Fibroblast of the aortic adventitia (primary cell): ENCODE data around the gene TBC1D2B. TPM values are rescaled to one million over a fixed set of nuclear protein-coding genes. Genes with fewer than 3 reads are reported as not detected.
"Not testable (repeated sequence)": the region's sequence is repeated elsewhere in the genome, so short reads cannot be mapped to it uniquely, and the experiment has no call there.

ENCODE experiments used
- DNase-seq: peaks from one replicate; pipeline ENCODE4 v3.0.0-alpha.2; 2010; ENCODE audit warnings: low read depth
- H3K4me3 ChIP-seq: 2 replicates; pipeline ENCODE4 v1.5.1; 2011; ENCODE audit warnings: low read depth, mild to moderate bottlenecking, control low read depth, low read length, moderate library complexity
- total RNA-seq: library from RNA; depleted of rRNA; stranded (reverse); fragments of >200 nt; gene quantifications from 2 replicates; pipeline ENCODE4 v1.2.3, GENCODE V29; 2012; ENCODE audit warnings: low replicate concordance
- TF ChIP-seq, protein P1 (sequence below): IDR thresholded peaks from 2 replicates; pipeline ENCODE4 v1.5.1; 2011; ENCODE audit warnings: mild to moderate bottlenecking, low read length, control low read depth, inconsistent platforms; ENCODE audit not compliant: insufficient read depth

The TBC1D2B gene
- total RNA-seq, 1 donor: 28.9 TPM

DNA sequence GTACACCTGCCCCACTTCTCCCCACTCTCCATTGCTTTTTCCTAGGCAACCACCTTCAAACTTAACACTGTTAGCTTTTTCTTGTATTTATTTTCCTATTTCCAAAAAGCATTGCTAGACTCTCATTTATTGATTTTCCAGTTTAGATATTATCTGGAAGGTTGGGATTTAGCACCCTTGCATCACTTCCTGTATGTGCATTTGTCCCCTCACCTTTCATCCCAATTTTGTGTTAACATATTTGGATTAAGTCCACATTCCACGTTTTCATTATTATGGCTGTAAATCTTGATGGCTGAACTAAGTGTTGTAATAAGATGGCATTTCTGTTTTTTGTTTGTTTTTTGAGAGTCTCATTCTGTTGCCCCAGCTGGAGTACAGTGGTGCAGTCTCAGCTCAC lies 109.7 kb downstream of the TBC1D2B start:
- no peak for DNase-seq
- no peak overlapping the region for H3K4me3 ChIP-seq
- TF ChIP-seq, protein P1, sequence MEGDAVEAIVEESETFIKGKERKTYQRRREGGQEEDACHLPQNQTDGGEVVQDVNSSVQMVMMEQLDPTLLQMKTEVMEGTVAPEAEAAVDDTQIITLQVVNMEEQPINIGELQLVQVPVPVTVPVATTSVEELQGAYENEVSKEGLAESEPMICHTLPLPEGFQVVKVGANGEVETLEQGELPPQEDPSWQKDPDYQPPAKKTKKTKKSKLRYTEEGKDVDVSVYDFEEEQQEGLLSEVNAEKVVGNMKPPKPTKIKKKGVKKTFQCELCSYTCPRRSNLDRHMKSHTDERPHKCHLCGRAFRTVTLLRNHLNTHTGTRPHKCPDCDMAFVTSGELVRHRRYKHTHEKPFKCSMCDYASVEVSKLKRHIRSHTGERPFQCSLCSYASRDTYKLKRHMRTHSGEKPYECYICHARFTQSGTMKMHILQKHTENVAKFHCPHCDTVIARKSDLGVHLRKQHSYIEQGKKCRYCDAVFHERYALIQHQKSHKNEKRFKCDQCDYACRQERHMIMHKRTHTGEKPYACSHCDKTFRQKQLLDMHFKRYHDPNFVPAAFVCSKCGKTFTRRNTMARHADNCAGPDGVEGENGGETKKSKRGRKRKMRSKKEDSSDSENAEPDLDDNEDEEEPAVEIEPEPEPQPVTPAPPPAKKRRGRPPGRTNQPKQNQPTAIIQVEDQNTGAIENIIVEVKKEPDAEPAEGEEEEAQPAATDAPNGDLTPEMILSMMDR: no peak

DNA sequence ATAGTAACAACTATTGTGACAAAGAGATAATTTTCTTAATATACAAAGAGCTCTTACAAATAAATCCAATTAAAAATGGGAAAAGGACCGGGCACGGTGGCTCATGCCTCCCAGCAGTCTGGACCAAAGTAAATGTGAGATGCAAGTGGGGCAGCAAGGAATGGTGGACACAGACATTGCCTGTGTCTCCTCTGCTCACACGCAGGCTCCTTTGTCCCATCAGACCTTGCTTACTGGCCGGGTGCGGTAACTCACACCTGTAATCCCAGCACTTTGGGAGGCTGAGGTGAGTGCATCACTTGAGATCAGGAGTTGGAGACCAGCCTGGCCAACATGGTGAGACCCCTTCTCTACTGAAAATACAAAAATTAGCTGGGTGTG lies 110.3 kb downstream of the TBC1D2B start:
- not testable (repeated sequence) for H3K4me3 ChIP-seq, DNase-seq

DNA sequence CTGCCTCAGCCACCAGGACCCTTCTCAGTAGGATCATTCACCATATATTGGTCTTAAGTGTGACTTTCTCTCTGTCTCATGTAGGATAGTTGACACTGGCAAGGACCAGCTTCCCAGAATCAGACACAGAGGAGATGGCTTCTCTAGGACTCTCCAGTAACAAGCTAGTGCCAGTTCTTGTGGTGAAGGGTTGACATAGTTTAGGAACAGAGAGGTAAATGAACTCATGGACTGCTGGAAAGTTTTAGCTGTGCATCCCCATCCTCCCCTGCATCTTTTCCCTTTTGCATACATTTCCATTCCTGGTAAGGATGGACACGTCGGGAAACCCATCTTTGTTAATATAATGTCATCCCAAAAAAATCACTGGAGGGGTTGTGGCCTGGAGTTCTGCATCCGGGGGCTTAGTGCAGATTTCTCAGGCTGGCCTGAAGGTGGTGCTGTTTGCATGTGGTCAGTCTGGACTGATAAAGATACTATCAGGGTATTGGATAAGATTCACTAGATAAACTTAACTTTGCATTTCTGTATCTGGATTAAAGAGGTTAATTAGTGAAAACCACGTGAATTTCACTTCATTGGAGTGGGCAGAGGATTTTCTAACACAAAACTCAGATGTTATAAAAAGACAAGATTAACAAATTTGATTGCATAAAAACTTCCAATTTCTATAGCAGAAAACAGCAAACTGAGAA lies 110.8 kb downstream of the TBC1D2B start:
- H3K4me3 ChIP-seq: no peak overlapping the region
- TF ChIP-seq, protein P1: peak; percentile 86
- peak; percentile 67 for DNase-seq

DNA sequence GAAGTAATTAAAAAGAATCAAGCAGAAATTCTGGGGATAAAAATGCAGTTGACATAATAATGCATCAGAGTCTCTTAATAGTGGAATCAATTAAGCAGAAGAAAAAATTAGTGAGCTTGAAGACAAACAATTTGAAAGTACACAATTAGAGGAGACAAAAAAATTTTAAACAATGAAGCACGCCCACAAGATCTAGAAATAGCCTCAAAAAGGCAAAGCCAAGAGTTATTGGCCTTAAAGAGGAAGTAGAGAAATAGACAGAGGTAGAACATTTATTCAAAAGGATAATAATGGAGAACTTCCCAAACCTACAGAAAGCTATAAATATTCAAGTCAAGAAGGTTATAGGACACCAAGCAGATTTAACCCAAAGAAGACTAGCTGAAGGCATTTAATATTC lies 113.3 kb downstream of the TBC1D2B start:
- no peak overlapping the region for H3K4me3 ChIP-seq
- no peak for DNase-seq
- TF ChIP-seq, protein P1: no peak

DNA sequence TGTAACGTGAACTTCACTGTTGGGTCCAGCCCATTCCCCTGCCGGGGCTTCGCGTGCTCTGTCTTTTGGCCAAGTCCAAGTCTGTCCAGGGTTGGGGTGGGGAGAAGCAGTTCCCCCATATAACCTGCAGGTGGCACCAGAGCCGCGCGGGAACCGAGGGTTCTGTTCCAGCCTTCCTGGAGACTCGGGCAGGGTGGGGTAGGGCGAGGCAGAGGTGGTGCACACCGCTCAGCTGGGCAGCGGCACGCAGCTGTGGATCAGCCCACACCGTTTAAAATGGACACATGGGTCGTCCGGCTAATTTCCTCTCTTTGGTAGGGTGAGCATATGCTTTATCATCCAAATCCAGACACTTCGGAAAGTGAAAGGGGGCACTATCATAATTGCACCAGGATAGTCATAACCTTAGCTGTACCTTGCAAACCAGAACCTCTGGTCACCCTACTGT lies 118.1 kb downstream of the TBC1D2B start:
- TF ChIP-seq, protein P1: peak; percentile 98
- H3K4me3 ChIP-seq: peak overlapping the region; percentile 51
- peak; percentile 61 for DNase-seq

DNA sequence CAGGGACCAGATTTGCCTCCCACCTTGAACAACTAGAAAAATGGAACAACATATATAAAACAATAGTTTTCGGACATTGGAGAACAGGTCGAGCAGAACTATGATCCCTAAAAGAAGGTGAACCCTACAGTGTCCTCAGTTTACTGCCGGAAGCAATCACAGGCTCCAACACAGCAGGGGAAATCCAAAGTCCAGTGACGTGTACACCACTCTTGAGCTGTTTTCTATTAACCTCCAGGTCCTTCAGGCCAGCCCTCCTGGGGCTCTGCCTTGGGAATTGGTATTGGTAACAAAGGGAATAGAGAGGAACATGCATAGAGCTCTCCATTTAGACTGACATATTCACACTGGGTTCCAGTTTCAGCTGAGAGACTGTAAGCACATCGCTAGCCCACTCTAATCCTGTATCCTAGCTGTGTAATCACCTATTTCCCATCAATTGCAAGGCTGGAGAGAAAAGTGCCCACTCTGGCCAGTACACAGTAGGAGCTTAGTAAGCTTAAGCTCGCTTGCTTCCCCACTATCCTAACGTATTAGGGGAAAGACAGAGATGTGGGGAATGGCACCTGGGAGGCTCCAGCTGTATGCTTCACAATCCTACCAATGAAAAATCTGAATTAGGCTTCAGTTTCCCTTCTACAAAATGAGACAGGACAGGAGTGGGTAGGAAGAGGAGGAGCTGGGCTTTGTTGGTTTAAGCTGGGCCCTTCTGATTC lies 118.6 kb downstream of the TBC1D2B start:
- not testable (repeated sequence) for H3K4me3 ChIP-seq, DNase-seq

DNA sequence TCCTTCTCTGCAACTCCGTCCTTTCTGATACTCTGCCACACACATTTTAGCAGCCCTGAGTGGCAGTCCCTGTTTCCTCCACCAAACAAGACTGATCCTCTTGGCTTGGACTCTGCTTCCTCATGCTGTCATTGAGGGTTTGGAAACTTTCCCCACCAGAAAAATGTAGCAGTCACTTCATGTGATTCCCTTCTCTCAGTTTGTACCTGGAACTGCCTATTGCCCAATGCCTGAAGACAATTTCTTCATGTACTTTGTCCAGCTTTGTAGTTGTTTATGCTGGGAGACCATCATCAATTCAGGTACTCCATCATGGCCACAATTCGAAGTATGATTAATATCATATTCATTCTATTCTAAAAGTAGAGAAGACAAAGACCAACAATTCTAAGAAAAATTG lies 119.5 kb downstream of the TBC1D2B start:
- not testable (repeated sequence) for H3K4me3 ChIP-seq, DNase-seq

DNA sequence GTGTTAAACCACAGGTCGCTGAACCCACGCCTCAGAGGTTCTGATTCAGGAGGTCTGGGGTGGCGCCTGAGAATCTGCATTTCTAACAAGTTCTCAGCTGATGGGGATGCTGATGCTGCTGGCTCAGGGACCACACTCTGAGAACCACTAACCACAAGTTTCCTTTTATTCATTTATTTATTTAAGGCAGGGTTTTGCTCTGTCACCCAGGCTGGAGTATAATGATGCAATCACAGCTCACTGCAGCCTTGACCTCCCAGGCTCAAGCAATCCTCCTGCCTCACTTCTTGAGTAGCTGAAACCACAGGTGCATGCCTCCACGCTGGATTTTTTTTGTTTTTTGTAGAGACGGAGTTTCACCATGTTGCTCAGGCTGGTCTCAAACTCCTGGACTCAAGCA lies 123.6 kb downstream of the TBC1D2B start:
- peak; percentile 34 for DNase-seq
- H3K4me3 ChIP-seq: not testable (repeated sequence)

DNA sequence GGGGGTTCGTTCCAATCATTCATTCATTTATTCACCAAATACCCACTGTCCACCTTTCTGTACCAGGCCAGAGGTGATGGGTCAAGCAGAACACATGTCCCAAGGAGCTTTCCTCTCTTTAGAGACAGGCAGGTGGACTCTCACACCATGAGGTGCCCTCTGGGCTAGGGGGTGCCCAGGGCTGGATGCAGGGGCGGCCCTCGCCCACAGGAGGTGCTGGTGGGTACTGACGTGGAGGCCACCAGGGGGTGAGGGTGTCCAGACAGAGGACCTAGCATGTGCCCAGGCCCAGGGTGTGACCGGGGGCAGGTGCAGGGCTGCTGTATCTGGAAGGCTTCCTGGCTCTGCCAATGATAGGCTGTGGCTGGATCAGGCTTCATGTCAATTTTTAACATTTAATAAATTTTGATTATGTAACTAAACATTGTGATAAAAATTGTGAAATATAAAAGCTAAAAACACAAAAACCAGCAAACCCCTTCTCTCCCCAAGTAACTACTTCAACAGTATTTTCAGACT lies 124.5 kb downstream of the TBC1D2B start:
- H3K4me3 ChIP-seq, DNase-seq: not testable (repeated sequence)

DNA sequence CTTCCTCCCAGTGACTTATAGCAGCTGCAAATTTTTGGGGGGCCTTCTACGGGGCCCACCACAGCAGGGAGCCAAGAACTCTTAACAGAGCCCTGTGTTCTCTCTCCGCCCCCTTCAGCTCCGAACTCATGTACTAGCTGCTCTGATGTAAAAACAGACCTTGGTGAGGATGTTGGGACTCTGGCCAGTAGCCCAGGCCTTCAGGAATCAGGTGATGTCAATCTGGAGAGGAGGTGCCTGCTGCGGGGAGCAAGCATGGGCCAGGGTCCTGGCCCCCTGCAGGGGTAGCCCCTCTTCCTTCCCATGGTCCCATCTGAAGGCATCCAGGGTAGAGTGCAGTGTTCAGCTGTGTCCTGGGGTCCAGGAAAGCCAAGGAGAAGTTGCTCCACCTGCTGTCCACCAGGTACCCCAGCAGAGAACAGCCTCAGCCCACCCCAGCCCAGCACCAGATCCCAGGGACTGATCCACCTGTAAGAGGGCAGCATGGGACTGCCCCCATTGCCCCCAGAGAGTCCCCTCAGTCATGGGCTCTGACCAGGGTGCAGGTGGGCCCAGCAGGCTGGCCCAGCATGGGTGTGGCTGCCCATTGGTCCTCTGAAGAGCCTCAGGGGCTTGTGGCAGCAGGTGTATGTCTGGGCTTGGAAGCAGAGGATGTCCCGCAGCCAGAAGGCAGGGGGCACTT lies 126.3 kb downstream of the TBC1D2B start:
- DNase-seq, H3K4me3 ChIP-seq: not testable (repeated sequence)

DNA sequence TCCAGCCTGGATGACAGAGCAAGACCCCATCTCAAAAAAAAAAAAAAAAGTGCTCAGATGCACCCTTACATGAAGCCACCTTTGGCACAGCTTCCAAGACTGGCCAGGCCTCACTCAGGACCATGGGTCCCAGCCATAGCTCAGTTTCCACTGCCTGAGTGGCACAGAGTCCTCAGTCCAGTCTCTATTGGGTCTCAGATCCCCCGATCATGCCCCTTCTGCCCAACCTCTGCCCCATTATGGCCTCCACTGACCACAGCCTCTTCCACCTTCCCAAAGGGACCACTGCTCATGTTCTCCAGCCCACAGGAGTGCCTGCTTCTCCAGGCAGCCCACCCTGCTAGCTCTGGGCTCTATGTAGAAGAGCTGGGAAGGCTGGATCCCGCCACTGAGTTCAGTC lies 127.0 kb downstream of the TBC1D2B start:
- not testable (repeated sequence) for DNase-seq

More for the DNA sequence above, 127.0 kb downstream of the TBC1D2B start:
- not testable (repeated sequence) for H3K4me3 ChIP-seq
